BLaER1 (cell line): Measurements from ENCODE around the gene RAMACL.
A peak's percentile ranks its signal among the peaks of the same experiment; 100 is the strongest.
"Not testable (repeated sequence)": the region's sequence is repeated elsewhere in the genome, so short reads cannot be mapped to it uniquely, and the experiment has no call there.

ENCODE experiments used
- H3K27ac ChIP-seq: shearing (Covaris generic); formaldehyde crosslinking; 2 replicates; pipeline ENCODE4 v1.8.1; 2022
- H3K27me3 ChIP-seq: shearing (Covaris generic); formaldehyde crosslinking; 2 replicates; pipeline ENCODE4 v1.8.1; 2022
- H3K36me3 ChIP-seq: shearing (Covaris generic); formaldehyde crosslinking; 2 replicates; pipeline ENCODE4 v1.8.1; 2022
- H3K4me1 ChIP-seq: shearing (Covaris generic); formaldehyde crosslinking; 2 replicates; pipeline ENCODE4 v1.8.1; 2022
- H3K4me2 ChIP-seq: shearing (Covaris generic); formaldehyde crosslinking; 2 replicates; pipeline ENCODE4 v1.8.1; 2022
- H3K4me3 ChIP-seq: shearing (Covaris generic); formaldehyde crosslinking; 2 replicates; pipeline ENCODE4 v1.8.1; 2022
- H3K9ac ChIP-seq: shearing (Covaris generic); formaldehyde crosslinking; 2 replicates; pipeline ENCODE4 v1.8.1; 2022
- H3K9me3 ChIP-seq: shearing (Covaris generic); formaldehyde crosslinking; 2 replicates; pipeline ENCODE4 v1.8.1; 2022
- H4K20me1 ChIP-seq: shearing (Covaris generic); formaldehyde crosslinking; 2 replicates; pipeline ENCODE4 v1.8.1; 2022
- Cebpa-rat ChIP-seq: shearing (Covaris generic); IDR thresholded peaks from 2 replicates; pipeline ENCODE4 v1.8.1; 2022

The RAMACL gene

DNA sequence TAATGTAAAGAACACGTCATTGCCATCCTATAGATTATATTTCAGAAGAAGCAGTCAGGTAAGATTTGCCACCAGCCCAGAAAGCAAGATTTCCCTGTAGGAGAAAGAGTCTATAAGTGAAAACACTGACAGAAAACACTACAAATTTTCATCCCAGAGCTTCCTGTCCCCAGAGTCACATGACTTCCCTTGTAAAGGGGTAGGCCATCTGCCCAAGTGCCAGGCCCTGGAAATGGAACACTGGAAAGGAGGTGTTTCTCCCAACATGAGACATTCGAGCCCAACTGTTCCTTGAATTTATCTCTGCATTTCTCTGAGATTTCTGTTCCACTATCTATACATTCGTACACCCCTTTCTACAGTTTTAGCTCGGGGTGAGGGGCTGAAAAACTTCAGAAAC is 46.9 kb downstream of the RAMACL start:
- Histone ChIP-seq H4K20me1 (no peaks in the 10 kb centered on the region), H3K9ac (no peak overlapping the region), H3K9me3 (no peaks in the 10 kb centered on the region), H3K4me3 (no peak overlapping the region), H3K4me1 (peaks cover 43% of the 10 kb centered on the region), H3K36me3 (no peaks in the 10 kb centered on the region), H3K4me2 (peak overlapping the region; percentile 40), H3K27me3 (no peaks in the 10 kb centered on the region), H3K27ac (no peak overlapping the region)
- no peak for TF ChIP-seq Cebpa-rat

DNA sequence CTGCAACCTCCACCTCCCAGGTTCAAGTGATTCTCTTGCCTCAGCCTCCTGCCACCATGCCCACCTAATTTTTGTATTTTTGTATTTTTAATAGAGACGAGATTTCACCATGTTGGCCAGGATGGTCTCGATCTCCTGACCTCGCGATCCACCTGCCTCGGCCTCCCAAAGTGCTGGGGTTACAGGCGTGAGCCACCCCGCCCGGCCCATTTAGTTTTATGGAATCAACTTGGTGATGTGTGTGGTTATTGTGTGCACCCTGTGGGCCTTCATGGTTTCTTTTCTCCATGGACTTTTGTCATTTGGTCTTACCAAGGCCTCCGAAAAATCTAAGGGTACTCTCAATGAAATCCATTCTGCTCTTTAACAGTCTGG is 47.5 kb downstream of the RAMACL start:
- H3K36me3 ChIP-seq, H3K27me3 ChIP-seq, H3K27ac ChIP-seq, H3K9me3 ChIP-seq, H3K9ac ChIP-seq, H3K4me3 ChIP-seq, H4K20me1 ChIP-seq: not testable (repeated sequence)
- H3K4me1 ChIP-seq, result peaks cover 43% of the 10 kb centered on the region
- peak overlapping the region; percentile 40; the same call in 1 of the 2 replicates for H3K4me2 ChIP-seq

GRCh38 chr6:166538297-166539010 is 48.0 kb downstream of the RAMACL start:
- H3K27ac ChIP-seq, result no peak overlapping the region
- peaks cover 43% of the 10 kb centered on the region for H3K4me1 ChIP-seq
- no peak overlapping the region for H3K4me2 ChIP-seq
- no peaks in the 10 kb centered on the region for H3K9me3 ChIP-seq
- H3K27me3 ChIP-seq, result no peaks in the 10 kb centered on the region
- H3K4me3 ChIP-seq, result no peak overlapping the region
- TF ChIP-seq Cebpa-rat, result no peak
- no peak overlapping the region for H3K9ac ChIP-seq
- no peaks in the 10 kb centered on the region for H4K20me1 ChIP-seq
- H3K36me3 ChIP-seq, result no peaks in the 10 kb centered on the region

DNA sequence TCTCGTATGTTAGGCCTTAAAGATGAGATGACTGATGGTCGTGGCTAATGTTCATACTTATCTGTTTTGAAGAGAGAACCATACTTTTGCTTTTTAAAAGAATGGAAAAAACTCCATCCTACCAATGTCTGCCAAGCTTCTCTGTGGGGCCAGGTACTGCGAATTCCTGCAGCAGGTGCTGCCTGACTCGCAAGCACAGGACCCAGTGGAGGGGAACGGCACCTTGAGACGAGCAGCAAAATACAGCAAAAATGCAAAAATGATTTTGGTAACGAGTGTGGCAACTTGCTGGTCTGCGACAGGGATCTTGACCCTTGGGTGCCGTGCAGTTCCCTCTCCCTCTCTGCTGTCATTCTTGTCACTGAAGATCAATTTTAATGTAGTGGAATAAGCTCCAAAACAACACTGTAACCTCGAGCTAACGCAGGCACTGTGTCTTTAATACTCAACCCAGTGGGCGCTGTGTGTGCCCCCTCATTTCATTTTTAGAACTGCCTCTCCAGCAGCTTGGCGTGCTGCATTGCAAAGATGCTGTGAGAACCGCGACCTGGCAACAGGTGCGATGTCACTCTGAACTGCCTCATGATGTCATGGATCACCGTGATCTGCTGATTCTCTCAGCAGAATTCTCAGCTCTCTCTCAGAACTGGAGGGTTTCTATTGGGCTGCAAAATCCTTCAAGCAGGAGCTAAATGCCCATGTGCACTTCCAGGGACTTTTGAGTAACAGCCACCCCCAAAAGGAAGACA is 51.6 kb downstream of the RAMACL start:
- Histone ChIP-seq H3K9me3 (no peaks in the 10 kb centered on the region), H3K4me2 (no peak overlapping the region), H3K36me3 (no peaks in the 10 kb centered on the region), H3K4me3 (no peak overlapping the region), H3K27ac (no peak overlapping the region), H3K9ac (no peak overlapping the region), H3K4me1 (peaks cover 15% of the 10 kb centered on the region), H3K27me3 (no peaks in the 10 kb centered on the region), H4K20me1 (no peaks in the 10 kb centered on the region)
- no peak for TF ChIP-seq Cebpa-rat

DNA sequence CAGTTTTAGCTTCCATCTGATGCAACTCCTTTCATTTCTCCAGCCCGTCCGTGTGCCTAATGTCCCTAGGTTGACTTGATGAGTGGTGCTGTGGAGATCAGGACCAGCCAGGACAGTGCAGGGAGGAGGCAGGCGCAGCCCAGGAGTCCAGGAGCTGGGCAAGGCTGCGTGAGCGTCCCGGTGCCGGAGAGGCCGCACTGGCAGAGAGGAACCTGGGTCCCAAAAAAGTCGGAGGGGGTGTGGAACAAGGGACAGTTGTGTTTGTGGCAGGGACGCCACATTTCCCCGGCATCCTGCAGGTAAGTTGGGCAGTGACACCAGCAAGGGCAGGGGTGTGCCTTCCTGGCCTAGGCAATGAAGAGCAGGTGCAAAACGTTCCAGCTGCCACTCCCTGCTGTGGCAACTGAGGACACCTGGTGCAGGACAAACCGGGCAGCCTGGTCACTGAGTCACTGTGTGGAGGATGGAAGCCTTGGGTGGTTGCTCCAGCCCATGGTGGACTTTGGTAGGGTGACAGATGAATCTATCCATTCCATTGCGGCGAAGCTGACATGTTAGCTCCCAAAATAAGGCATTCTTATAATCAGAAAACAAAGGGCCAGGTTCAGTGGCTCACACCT is 53.2 kb downstream of the RAMACL start:
- TF ChIP-seq Cebpa-rat, result no peak

More for the DNA sequence above, 53.2 kb downstream of the RAMACL start:
- Histone ChIP-seq H3K27me3 (no peaks in the 10 kb centered on the region), H4K20me1 (no peaks in the 10 kb centered on the region), H3K4me1 (no peaks in the 10 kb centered on the region; the same call in 1 of the 2 replicates), H3K27ac (no peak overlapping the region), H3K9me3 (peaks cover 5% of the 10 kb centered on the region; the same call in 1 of the 2 replicates), H3K4me3 (no peak overlapping the region), H3K36me3 (no peaks in the 10 kb centered on the region), H3K4me2 (no peak overlapping the region), H3K9ac (no peak overlapping the region)
